ENCODE results near the gene SHISAL1.

GRCh38 chr22:44304911-44305310 is 7.8 kb downstream of the SHISAL1 start:
- TF ChIP-seq EZH2 (IDR thresholded peaks at IDR 0.05; ENCODE audit: borderline replicate concordance, insufficient read depth, low read depth, low read length, poor library complexity, severe bottlenecking) (no peak), CTCF (IDR thresholded peaks at IDR 0.05) (no peak)
